ENCODE measurements around the gene BRI3. TPM values are rescaled to one million over a fixed set of nuclear protein-coding genes. Genes with fewer than 3 reads are reported as not detected.
A peak's percentile ranks its signal among the peaks of the same experiment; 100 is the strongest.

The BRI3 gene
- total and polyA plus RNA-seq, 2 of the 4 experiments (the other 2 are of a cell fraction): 24.7 to 68.3 TPM

GRCh38 chr7:98250789-98251188 is 30.7 kb upstream of the BRI3 start:
- no peaks in the 10 kb centered on the region; the same call in 1 of the 2 replicates for H4K20me1 ChIP-seq (ENCODE audit: insufficient read depth, low read length)
- no peak overlapping the region for H3K14ac ChIP-seq (replicated peaks; ENCODE audit: low read depth, low read length)
- no peak overlapping the region for H3K23ac ChIP-seq (ENCODE audit: low read depth, low read length)
- peaks cover 8% of the 10 kb centered on the region for H3K4me1 ChIP-seq (ENCODE audit: control insufficient read depth, insufficient read depth, low read length)
- CTCF ChIA-PET: interaction anchor here (0.6 to 0.7 kb wide), 3 partner anchors 9 to 259 kb away, joined by 3 read pairs; no protein-coding TSS in a partner anchor
- H2AK9ac ChIP-seq (replicated peaks; ENCODE audit: low read depth, low read length, poor library complexity): no peak overlapping the region
- H3K4me3 ChIP-seq (ENCODE audit: insufficient read depth, low read depth, low read length): no peak overlapping the region
- H2BK20ac ChIP-seq (ENCODE audit: low read depth, low read length): no peak overlapping the region
- H4K91ac ChIP-seq (ENCODE audit: insufficient read depth, low read depth, low read length): no peak overlapping the region
- no peak overlapping the region for H3K18ac ChIP-seq (ENCODE audit: low read depth, low read length)
- H3K27ac ChIP-seq (ENCODE audit: insufficient read depth, low read length): no peak overlapping the region
- H2BK15ac ChIP-seq (ENCODE audit: low read depth, low read length): no peak overlapping the region
- H3K9ac ChIP-seq (ENCODE audit: low read depth, low read length): no peak overlapping the region
- dilution Hi-C loops (cut with HindIII; ENCODE audit: low sequenced_read_pairs, unreplicated experiment) (no loop called here), intact Hi-C loops (cut with micrococcal nuclease) (loop anchor here (1.0 kb wide), 1 partner anchor 38 kb away; no protein-coding TSS in a partner anchor), in situ Hi-C loops (cut with MboI; ENCODE audit: low sequenced_read_pairs) (no loop called here)
- H3K36me3 ChIP-seq (ENCODE audit: control insufficient read depth, insufficient read depth, low read length): peaks cover 2% of the 10 kb centered on the region; the same call in 1 of the 2 replicates
- no peak overlapping the region for H3K4ac ChIP-seq (ENCODE audit: low read depth, low read length)
- no peak overlapping the region for H3K56ac ChIP-seq (ENCODE audit: extremely low read depth, insufficient read depth, low read length)
- no peak overlapping the region; a peak in 1 of 4 replicates for H4K8ac ChIP-seq (ENCODE audit: low read depth in 2 of 2, low read length in 2 of 2)
- peaks cover 30 to 47% of the 10 kb centered on the region in 2 experiments for H3K79me1 ChIP-seq (ENCODE audit: low read depth in 1 of 2, low read length in 2 of 2)
- no peaks in the 10 kb centered on the region for H3K27me3 ChIP-seq (ENCODE audit: control insufficient read depth, insufficient read depth, low read length)
- TF ChIP-seq ELK1 (IDR thresholded peaks at IDR 0.05; ENCODE audit: borderline replicate concordance, low read depth, low read length) (no peak), MXI1 (IDR thresholded peaks at IDR 0.05; ENCODE audit: borderline replicate concordance, low read depth, low read length) (no peak), RFX5 (IDR thresholded peaks at IDR 0.05; ENCODE audit: low read depth, low read length) (no peak), NFE2L2 (IDR thresholded peaks at IDR 0.05; ENCODE audit: low read depth, low read length) (no peak), CHD1 (IDR thresholded peaks at IDR 0.05; ENCODE audit: low read depth, low read length) (no peak), RAD21 (IDR thresholded peaks at IDR 0.05; ENCODE audit: low read length) (no peak), RCOR1 (IDR thresholded peaks at IDR 0.05; ENCODE audit: insufficient replicate concordance, low read length) (no peak), BHLHE40 (IDR thresholded peaks at IDR 0.05; ENCODE audit: low read depth, low read length) (no peak), MAFK (IDR thresholded peaks at IDR 0.05; ENCODE audit: low read depth, low read length) (no peak)
- POLR2A ChIA-PET (ENCODE audit: unreplicated experiment): no interaction called here
- TSS peak; percentile 45 for BruUV-seq (replicated peaks)
- H3K9me1 ChIP-seq (ENCODE audit: insufficient read depth, low read length): peaks cover 2% of the 10 kb centered on the region; the same call in 1 of the 2 replicates
- whole genome bisulfite sequencing, 2 experiments (ENCODE audit: extremely low coverage in 2 of 2, insufficient read length in 1 of 2): no CpG with 5 or more reads among the region's 3 CpGs
- no peaks in the 10 kb centered on the region for H3K9me3 ChIP-seq (ENCODE audit: control insufficient read depth, insufficient read depth, low read length)
- no peak overlapping the region for H2AFZ ChIP-seq (replicated peaks; ENCODE audit: low read length, poor library complexity)
- H2BK5ac ChIP-seq (ENCODE audit: low read depth, low read length, poor library complexity, severe bottlenecking): no peak overlapping the region
- H3K4me2 ChIP-seq (ENCODE audit: low read depth, low read length): no peak overlapping the region
- no peak for DNase-seq
- H4K5ac ChIP-seq (ENCODE audit: low read depth, low read length): no peak overlapping the region
- no peak for ATAC-seq (ENCODE audit: low read depth)
- H2AK5ac ChIP-seq (ENCODE audit: low read depth, low read length): no peak overlapping the region
- H2BK120ac ChIP-seq (ENCODE audit: low read depth, low read length): no peak overlapping the region

Data from IMR-90 (cell line).